ENCODE results near the gene MEGF11. TPM values are rescaled to one million over a fixed set of nuclear protein-coding genes. Genes with fewer than 3 reads are reported as not detected.

MEGF11 gene
- total RNA-seq, 4 donors from 2014 or later, result 0.23 to 0.33 TPM; not detected in 2

DNA sequence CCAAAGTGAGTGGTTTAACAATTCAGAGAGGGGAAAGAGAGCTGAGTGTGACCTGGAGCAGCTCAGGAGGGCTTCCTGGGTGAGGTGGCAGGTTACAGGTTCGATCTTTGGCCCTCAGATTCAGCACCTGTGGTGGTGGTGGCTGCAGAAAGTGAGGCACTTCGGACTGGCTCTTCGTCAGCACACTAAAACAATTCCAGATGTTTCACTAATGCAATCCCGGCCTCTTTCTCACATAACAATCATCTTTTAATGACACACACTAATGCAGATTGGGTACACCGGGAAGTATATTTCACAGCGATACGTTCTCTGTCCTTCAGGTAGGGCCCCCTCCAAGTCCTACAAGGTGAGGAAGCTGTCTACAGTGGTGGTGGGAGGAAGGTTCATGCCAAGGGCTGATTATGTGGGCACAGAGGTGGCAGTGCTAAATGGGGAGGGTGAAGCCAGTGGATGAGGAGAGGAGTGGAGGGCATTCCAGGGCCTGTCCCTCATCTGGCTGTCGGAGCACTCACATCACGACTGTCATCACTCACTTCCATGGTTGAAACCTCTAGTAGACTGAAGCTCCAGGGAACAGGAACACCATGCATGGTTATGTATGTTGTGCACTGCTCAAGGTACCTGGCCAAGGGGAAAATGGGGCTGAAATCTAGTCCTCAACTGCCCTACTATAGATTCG lies 213.2 kb downstream of the MEGF11 start:
- no peak for TF ChIP-seq POLR2A (IDR thresholded peaks at IDR 0.05; ENCODE audit: low read depth)
- no peak for TF ChIP-seq POLR2AphosphoS5 (IDR thresholded peaks at IDR 0.05)
- TF ChIP-seq EP300 (IDR thresholded peaks at IDR 0.05), result no peak
- TF ChIP-seq, protein P1, sequence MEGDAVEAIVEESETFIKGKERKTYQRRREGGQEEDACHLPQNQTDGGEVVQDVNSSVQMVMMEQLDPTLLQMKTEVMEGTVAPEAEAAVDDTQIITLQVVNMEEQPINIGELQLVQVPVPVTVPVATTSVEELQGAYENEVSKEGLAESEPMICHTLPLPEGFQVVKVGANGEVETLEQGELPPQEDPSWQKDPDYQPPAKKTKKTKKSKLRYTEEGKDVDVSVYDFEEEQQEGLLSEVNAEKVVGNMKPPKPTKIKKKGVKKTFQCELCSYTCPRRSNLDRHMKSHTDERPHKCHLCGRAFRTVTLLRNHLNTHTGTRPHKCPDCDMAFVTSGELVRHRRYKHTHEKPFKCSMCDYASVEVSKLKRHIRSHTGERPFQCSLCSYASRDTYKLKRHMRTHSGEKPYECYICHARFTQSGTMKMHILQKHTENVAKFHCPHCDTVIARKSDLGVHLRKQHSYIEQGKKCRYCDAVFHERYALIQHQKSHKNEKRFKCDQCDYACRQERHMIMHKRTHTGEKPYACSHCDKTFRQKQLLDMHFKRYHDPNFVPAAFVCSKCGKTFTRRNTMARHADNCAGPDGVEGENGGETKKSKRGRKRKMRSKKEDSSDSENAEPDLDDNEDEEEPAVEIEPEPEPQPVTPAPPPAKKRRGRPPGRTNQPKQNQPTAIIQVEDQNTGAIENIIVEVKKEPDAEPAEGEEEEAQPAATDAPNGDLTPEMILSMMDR (IDR thresholded peaks at IDR 0.05), result no peak
- intact Hi-C loops (cut with DNase I), result no loop called here
- Histone ChIP-seq H3K4me3 (no peak overlapping the region), H3K27me3 (peaks cover 0 to 5% (median 0%) of the 10 kb centered on the region in 4 donors), H3K36me3 (no peaks in the 10 kb centered on the region), H3K4me1 (peaks cover 0 to 21% (median 12%) of the 10 kb centered on the region in 4 donors), H3K9me3 (peaks cover 0 to 5% (median 0%) of the 10 kb centered on the region in 4 donors), H3K27ac (replicated peaks in 1 of 4) (no peak overlapping the region)
- WGBS, result 85% methylated on average over 10 of the region's 10 CpGs
- DNase-seq (ENCODE audit: extremely low spot score), result no peak

DNA sequence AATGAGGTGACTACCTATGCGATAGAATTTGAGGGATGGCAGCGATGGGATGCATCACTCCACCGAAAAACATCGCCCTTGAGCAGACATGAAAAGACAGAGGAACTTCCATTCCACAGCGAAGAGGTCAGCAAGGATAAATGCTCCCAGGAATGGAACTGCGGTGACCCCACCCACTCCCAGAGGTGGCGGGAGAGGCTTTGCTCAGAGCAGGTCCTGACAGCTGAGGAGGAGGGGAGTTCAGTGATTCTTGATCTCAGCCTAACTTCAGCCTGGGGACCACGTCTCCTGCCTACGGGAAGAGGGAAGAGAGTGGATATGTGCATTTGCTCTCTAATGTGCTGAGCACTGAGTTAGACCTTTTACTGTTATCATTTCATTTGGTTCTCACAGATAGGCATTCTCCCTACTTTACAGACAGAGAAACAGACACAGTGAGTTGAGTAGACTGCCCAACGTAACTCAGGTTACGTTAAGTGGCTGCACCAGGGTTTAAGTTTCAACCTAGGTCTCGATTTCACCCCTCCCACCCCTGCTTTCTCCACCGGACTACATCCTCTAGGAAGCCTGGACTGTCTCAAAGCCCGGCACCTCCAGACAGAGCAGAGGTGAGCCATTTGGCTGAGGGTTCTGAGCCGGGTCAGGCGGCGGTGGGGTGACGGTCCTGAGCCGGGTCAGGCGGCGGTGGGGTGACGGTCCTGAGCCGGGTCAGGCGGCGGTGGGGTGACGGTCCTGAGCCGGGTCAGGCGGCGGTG lies 214.3 kb downstream of the MEGF11 start:
- peaks cover 0 to 9% (median 0%) of the 10 kb centered on the region in 4 donors for H3K27me3 ChIP-seq
- DNase-seq (ENCODE audit: extremely low spot score), result no peak

DNA sequence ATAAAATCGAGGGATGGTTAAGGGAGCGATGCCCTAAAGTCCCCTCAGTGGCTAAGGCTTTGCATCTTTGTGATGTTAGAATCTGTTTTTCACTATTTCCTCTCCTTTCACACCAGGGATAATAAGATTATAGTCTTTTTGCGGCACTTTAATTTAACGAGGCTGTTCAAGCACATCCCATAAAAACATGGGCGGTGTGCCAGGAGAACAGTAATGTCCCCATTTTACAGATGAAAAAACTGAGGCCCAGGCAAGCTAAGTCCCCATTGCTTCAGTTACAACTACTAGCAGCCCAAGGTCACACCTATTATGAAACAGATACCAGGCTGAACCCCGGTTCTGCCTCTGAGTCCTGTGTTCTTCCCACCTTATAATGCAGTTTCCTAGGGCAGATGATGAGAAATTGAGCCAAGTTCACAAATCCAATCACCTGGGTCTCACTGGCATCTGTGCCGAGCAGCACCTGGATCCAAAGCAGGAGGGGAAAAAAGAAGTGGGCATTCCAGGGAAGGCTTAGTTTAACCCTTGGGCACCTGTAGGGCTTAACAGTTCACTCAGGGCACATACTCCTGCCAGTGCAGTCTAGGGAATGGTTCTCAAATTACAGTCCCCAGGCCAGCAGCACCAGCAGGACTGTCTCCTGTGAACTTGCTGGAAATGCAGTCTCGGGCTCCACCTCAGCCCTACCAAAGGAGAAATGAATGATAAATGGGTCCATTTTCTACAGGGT lies 215.0 kb downstream of the MEGF11 start:
- no peak for DNase-seq (ENCODE audit: extremely low spot score)
- Histone ChIP-seq H3K36me3 (no peaks in the 10 kb centered on the region), H3K27ac (replicated peaks in 1 of 4) (no peak overlapping the region), H3K27me3 (peaks cover 0 to 9% (median 0%) of the 10 kb centered on the region in 4 donors), H3K9me3 (no peaks in the 10 kb centered on the region), H3K4me1 (peaks cover 0 to 21% (median 12%) of the 10 kb centered on the region in 4 donors), H3K4me3 (no peak overlapping the region)
- TF ChIP-seq, protein P1 (IDR thresholded peaks at IDR 0.05), result no peak
- no peak for TF ChIP-seq EP300 (IDR thresholded peaks at IDR 0.05)
- TF ChIP-seq POLR2A (IDR thresholded peaks at IDR 0.05; ENCODE audit: low read depth), result no peak
- no peak for TF ChIP-seq POLR2AphosphoS5 (IDR thresholded peaks at IDR 0.05)
- WGBS, result 64% methylated on average over 8 of the region's 8 CpGs
- intact Hi-C loops (cut with DNase I), result no loop called here

More for the DNA sequence above, 214.3 kb downstream of the MEGF11 start:
- TF ChIP-seq POLR2A (IDR thresholded peaks at IDR 0.05; ENCODE audit: low read depth) (no peak), POLR2AphosphoS5 (IDR thresholded peaks at IDR 0.05) (no peak), EP300 (IDR thresholded peaks at IDR 0.05) (no peak)
- TF ChIP-seq, protein P1 (IDR thresholded peaks at IDR 0.05), result no peak
- H3K36me3 ChIP-seq, result no peaks in the 10 kb centered on the region
- no peak overlapping the region for H3K4me3 ChIP-seq
- 41% methylated on average over 13 of the region's 29 CpGs for WGBS
- intact Hi-C loops (cut with DNase I), result no loop called here
- no peak overlapping the region for H3K27ac ChIP-seq (replicated peaks in 1 of 4)
- peaks cover 0 to 21% (median 12%) of the 10 kb centered on the region in 4 donors for H3K4me1 ChIP-seq
- H3K9me3 ChIP-seq, result no peaks in the 10 kb centered on the region

DNA sequence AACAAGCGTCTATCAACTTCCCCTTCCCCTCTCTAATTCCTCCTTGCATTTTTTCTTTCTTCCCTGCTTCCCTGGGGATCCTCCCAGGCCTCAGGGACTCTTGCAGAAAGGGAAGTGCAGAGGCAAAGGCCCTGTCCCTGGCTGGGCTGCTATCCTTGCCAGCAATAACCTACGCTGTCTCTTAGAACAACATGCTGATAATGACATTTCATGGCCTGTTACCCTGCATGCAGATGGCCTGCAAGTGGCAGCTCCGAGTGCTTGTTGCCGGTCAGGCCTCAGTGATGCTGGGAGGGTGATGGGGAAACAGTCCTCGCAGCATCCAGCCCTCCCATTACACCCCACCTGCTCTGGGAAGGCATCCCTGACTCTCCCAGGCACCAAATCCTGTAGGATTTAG lies 216.7 kb downstream of the MEGF11 start:
- intact Hi-C loops (cut with DNase I), result no loop called here
- Histone ChIP-seq H3K27ac (replicated peaks in 1 of 4) (no peak overlapping the region), H3K27me3 (peaks cover 0 to 13% (median 0%) of the 10 kb centered on the region in 4 donors)

More for the DNA sequence above, 216.7 kb downstream of the MEGF11 start:
- WGBS, result 74% methylated on average over 5 of the region's 5 CpGs
- Histone ChIP-seq H3K4me1 (peaks cover 0 to 21% (median 12%) of the 10 kb centered on the region in 4 donors), H3K4me3 (no peak overlapping the region), H3K36me3 (no peaks in the 10 kb centered on the region), H3K9me3 (no peaks in the 10 kb centered on the region)
- TF ChIP-seq POLR2A (IDR thresholded peaks at IDR 0.05; ENCODE audit: low read depth) (no peak), POLR2AphosphoS5 (IDR thresholded peaks at IDR 0.05) (no peak), EP300 (IDR thresholded peaks at IDR 0.05) (no peak)
- TF ChIP-seq, protein P1 (IDR thresholded peaks at IDR 0.05), result no peak
- no peak for DNase-seq (ENCODE audit: extremely low spot score)
